Measurements from ENCODE around the gene SEMA4F. TPM values are rescaled to one million over a fixed set of nuclear protein-coding genes. Genes with fewer than 3 reads are reported as not detected.

SEMA4F gene
- total RNA-seq, 1 donor from 2014 or later: 15.3 TPM

DNA sequence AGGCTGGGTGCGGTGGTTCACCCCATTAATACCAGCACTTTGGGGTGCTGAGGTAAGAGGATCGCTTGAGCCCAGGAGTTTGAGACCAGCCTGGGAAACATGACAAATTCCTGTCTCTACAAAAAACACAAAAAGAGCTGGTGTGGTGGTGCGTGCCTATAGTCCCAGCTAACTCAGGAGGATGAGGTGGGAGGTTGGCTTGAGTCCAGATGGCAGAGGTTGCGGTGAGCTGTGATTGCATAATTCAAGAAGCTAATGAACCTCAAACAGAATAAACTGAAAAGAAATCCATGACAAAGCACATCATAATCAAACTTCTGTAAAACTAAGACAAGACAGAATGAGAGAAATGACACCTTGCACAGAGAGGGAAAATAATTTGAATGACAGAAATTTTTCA is 54.8 kb downstream of the SEMA4F start:
- DNase-seq: no peak

DNA sequence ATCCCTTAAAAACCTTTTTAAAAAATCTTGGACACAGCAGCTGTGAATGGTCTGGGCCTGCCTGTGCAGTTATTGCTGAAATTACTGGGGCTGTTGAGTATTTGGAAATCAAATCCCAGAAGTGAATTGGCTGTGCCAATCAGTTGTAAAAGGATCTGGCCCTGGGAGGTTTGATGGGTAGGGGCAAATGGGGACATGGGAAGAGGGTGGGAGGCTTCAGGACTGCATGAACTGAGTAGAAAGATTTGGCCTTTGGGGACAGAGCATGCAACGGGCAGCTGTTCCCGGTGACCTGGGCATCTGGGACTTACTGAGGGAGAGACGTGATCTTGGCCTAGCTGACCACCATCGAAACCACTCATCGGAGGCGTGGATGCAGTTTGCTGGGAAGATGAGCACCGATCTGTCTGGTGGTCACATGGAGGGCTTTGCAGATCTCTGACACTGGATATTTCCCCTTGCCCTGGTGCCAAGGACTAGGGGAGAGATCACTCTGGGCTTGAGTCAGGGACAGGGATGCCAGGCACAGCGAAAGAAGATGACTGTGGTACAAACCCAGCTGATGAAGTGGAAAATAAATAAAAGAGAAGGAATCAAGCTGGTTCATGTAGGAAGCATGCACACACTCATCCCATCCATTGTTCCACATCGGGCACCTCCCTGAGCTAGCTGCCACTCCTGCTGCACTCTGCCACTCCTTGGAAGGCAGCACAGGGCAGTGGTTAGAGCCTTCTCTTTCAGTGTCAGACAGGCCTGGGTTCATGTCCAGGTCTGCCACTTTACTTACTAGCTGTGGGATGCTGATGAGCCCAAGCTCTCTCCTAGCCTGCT is 58.4 kb downstream of the SEMA4F start:
- DNase-seq: no peak

DNA sequence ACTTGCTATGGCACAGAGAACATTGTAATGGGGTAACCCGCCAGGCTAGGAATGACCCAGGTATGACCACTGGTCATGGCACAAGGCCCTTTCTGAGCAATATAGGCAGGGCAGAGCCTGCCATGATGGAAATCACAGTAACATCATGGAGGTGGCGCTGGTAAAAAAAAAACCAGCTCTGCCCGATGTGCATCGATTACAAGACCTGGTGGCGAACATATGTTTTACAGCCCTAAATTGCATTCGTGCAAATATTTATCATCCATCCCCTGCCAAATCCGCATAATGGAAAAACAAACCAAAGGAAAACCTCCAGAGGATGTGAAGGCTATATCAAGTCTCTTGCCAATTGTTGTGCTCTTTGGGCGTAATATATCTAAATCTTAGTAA is 60.6 kb downstream of the SEMA4F start:
- no peak for DNase-seq

DNA sequence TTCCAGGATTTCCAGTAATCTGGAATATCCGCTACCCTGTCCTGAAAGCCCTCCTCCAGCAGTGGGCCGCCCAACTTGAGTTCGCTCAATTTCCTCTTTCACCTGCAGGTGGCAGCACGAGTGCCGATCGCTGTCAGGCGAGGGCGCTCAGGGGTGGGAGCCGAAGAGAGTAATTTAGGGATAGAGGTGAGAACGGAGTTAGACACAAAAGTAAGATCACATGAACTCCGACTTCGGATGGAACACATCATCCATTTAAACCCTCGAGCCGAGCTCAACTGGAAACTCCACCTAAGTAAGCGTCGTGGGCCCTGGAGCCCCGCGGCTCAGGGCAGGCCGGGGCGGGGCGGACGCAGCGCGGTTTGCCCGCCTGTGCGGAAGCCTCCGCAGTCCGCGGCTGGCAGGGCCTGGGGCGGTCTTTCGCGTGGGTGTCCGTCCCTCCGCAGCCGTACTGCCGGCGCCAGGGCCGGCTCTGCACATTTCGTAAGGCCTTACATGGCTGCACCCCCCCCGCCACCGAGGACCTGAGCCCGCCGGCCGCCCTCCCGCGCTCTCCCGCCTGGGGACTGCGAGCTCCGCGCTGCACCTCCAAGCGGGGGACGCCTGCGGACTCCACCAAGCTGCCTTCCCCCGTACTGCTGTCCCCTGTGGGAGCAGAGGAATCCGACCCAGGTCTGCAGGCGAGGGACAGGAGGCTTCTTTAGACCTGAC is 61.2 kb downstream of the SEMA4F start:
- DNase-seq: peak; percentile 51

DNA sequence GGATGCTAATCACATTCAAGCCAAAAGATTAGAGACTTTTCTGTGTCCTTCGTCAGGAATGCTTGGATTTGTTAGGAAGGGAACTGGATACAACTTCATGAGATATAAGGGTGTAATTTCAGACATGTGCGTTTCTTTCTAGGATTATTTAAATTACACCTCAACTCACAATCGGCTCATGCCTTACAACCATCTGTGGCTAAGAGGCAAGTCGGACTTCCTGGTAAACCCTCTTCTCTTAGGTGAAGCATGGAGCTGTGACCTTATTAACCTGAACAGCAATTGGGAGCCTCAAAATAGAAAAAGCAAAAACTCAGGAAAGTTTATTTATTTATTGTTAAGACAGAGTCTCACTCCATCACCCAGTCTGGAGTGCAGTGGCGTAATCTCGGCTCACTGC is 61.8 kb downstream of the SEMA4F start:
- DNase-seq: no peak

DNA sequence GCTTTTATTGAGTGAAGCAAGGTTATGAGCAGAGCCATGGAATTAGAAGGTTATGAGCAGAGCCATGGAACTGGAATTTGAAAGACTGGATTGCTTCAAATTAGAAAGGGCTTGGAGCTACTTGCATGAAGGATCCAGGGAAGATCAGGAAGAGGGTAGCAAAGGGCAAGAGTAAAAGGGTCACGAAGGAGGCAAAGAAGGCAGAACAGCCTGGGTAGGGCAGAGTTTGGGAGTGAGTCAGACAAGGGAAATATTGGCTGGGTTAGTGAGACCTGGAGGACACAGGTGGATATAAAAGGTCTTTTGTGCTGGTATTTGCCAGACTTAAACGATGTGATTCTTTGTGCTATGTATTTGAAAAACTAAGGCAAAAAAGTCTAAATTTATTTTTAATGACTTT is 65.0 kb downstream of the SEMA4F start:
- DNase-seq: no peak

DNA sequence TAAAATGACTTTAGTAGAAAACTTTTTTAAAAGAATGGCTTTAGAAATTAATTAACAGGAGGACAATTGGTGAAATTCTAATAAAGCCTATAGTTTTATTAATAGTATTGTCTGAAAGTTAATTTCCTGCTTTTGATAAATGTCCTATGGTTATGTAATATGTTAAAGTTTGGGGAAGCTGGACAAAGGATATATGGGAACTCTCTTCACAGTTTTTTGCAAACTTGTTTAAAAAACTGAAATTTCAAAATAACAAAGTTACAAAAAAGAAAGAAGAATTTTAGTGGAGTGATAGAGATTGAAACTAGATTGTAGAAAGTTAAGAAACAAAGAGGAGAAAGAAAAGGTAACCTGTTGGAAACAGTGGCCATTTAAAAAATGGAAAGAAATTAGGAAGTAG is 67.3 kb downstream of the SEMA4F start:
- DNase-seq: no peak

DNA sequence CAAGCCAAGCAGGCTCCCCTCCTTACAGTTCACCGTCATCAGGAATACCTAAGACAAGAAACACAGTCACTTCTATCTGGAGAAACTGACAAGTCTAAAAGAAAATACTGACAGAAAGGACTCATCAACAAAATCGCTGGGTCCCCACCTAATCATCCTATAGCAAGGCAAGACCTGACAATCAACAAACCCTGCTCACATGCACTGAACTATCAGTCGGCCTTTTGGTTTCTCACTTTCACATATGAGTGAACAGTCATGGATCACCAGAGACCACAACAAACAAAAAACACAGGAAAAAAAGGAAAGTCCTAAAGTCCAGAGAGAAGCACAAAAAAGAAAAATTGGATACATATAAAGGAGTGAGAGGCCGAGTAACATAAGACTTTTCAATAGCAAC is 70.4 kb downstream of the SEMA4F start:
- no peak for DNase-seq

DNA sequence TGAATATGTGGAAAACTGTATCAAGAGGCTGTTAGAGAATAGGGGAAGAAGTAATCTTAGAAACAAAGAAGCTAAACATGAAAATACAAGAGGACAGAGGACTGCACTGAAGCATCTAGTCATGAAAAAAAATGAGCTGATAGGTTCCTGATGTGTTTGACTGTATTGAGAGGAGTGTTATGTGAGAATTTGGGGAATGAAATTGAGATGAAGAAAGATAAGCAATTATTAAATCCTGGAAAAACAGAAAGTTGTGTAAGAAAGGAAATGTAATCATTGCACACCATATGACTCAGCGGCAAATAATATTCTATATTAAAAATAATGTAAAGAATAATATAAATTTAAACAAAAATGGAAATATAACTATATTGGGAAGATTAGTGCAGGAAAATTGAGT is 71.2 kb downstream of the SEMA4F start:
- DNase-seq: no peak

DNA sequence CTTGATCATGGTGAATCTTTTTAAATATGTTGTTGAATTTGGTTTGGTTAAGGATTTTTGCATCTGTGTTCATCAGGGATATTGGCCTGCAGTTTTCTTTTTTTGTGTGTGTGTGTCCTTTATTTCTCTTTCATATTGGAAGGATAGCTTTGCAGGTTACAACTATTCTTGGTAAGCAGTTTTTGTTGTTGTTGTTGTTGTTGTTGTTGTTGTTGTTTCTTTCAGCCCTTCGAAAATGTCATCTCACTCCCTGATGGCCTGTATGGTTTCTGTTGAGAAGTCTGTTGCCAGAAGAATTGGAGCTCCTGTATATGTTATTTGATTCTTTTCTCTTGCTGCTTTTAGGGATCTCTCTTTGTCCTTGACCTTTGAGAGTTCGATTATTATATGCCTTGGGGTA is 74.8 kb downstream of the SEMA4F start:
- no peak for DNase-seq

DNA sequence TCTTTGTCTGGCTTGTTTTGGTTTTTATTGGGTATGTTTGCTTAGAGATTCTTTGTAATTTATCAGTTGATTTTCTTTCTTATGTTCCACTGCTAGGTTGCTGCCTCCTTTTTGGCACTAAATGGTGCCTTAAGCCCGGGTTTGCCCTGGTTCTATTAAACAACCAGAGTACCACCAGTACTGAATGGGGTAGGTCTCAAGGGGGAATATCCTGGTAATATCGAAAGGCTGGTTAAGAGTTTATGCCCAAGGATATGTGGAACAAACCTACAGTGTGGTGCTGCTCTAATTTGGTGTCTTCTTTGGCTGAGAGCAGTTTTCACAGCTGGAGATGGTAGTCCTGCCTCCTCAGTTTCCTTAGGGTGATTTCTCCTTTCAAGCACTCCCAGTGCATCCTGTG is 76.5 kb downstream of the SEMA4F start:
- no peak for DNase-seq

Other genes with a start within 250 kb of the SEMA4F start
- 0.62 TPM for gene C2orf81, start 232.6 kb upstream of the SEMA4F start, total RNA-seq
- gene WDR54, start 232.5 kb upstream of the SEMA4F start, total RNA-seq: 30.7 TPM
- 6.7 TPM for gene RTKN, start 212.3 kb upstream of the SEMA4F start, total RNA-seq
- 15.3 TPM for gene INO80B, start 199.2 kb upstream of the SEMA4F start, total RNA-seq
- 23.6 TPM for gene WBP1, start 195.8 kb upstream of the SEMA4F start, total RNA-seq
- gene MOGS, start 188.9 kb upstream of the SEMA4F start, total RNA-seq: 22.5 TPM
- 11.5 TPM for gene MRPL53, start 181.6 kb upstream of the SEMA4F start, total RNA-seq
- gene CCDC142, start 171.2 kb upstream of the SEMA4F start, total RNA-seq: 35.6 TPM
- 5.9 TPM for gene TTC31, start 171.2 kb upstream of the SEMA4F start, total RNA-seq
- gene LBX2, start 154.6 kb upstream of the SEMA4F start, total RNA-seq: not detected
- gene PCGF1, start 146.6 kb upstream of the SEMA4F start, total RNA-seq: 6.4 TPM
- not detected for gene TLX2, start 139.8 kb upstream of the SEMA4F start, total RNA-seq
- not detected for gene DQX1, start 128.0 kb upstream of the SEMA4F start, total RNA-seq
- gene AUP1, start 124.5 kb upstream of the SEMA4F start, total RNA-seq: 40.4 TPM
- 56.3 TPM for gene HTRA2, start 124.3 kb upstream of the SEMA4F start, total RNA-seq
- gene LOXL3, start 100.3 kb upstream of the SEMA4F start, total RNA-seq: 16.1 TPM
- gene DOK1, start 99.5 kb upstream of the SEMA4F start, total RNA-seq: 3.4 TPM
- gene M1AP, start 5.9 kb upstream of the SEMA4F start, total RNA-seq: not detected
- 5.3 TPM for gene HK2, start 179.9 kb downstream of the SEMA4F start, total RNA-seq